GM19395 (cell line): ENCODE data around the gene NR6A1.
"Not testable (repeated sequence)": the region's sequence is repeated elsewhere in the genome, so short reads cannot be mapped to it uniquely, and the experiment has no call there.

Source experiments
- ATAC-seq: cut with Tn5 transposase; IDR thresholded peaks from one replicate; pipeline ENCODE4 v1.9.1; 2021; ENCODE audit warnings: mild to moderate bottlenecking, moderate library complexity; ENCODE audit not compliant: unreplicated experiment

Gene NR6A1

GRCh38 chr9:124778575-124779367, 7.7 kb upstream of the NR6A1 start:
- ATAC-seq: no peak

- no peak for ATAC-seq
Measured at GRCh38 chr9:124776954-124777648, 6.0 kb upstream of the NR6A1 start, which contains the start of gene OLFML2A. TSS of gene OLFML2A (plus strand) at chr9:124777133. CDS start at chr9:124777271, 138 bp downstream.

GRCh38 chr9:124776618-124776953, 5.5 kb upstream of the NR6A1 start:
- no peak for ATAC-seq

- ATAC-seq: no peak
Measured at GRCh38 chr9:124774129-124774978, 3.2 kb upstream of the NR6A1 start.

- no peak for ATAC-seq
Measured at GRCh38 chr9:124773473-124774128, 2.5 kb upstream of the NR6A1 start.

GRCh38 chr9:124772877-124773276, 1.8 kb upstream of the NR6A1 start:
- ATAC-seq: not testable (repeated sequence)

GRCh38 chr9:124771867-124772679, 962 bp upstream of the NR6A1 start:
- no peak for ATAC-seq

GRCh38 chr9:124770359-124771020, 621 bp downstream of the NR6A1 start:
- no peak for ATAC-seq

GRCh38 chr9:124769549-124770358, 1.4 kb downstream of the NR6A1 start:
- no peak for ATAC-seq

GRCh38 chr9:124768750-124769548, 2.2 kb downstream of the NR6A1 start:
- ATAC-seq: no peak

- no peak for ATAC-seq
Measured at GRCh38 chr9:124768334-124768733, 2.8 kb downstream of the NR6A1 start.

- ATAC-seq: no peak
Measured at GRCh38 chr9:124767821-124768220, 3.3 kb downstream of the NR6A1 start.

- no peak for ATAC-seq
Measured at GRCh38 chr9:124766815-124767554, 4.1 kb downstream of the NR6A1 start.

GRCh38 chr9:124766326-124766725, 4.8 kb downstream of the NR6A1 start:
- no peak for ATAC-seq

GRCh38 chr9:124765439-124765835, 5.7 kb downstream of the NR6A1 start:
- ATAC-seq: no peak

- ATAC-seq: no peak
Measured at GRCh38 chr9:124764774-124765438, 6.2 kb downstream of the NR6A1 start.

GRCh38 chr9:124762633-124763032, 8.5 kb downstream of the NR6A1 start:
- no peak for ATAC-seq
